K562 (cell line): Measurements from ENCODE around the gene YIPF2. TPM values are rescaled to one million over a fixed set of nuclear protein-coding genes. Genes with fewer than 3 reads are reported as not detected.

Source experiments
- CEBPG ChIP-seq, 3 experiments: fragments of 200-800 bp in 1 of 3; sonication (Bioruptor generic) in 1 of 3; sonication (generic) in 1 of 3; formaldehyde crosslinking in 1 of 3; IDR thresholded peaks in 2 of 3; conservative IDR thresholded peaks in 1 of 3; 2 replicates each; pipeline versions ENCODE4 v1.6.1 to v1.8.0; 2016 to 2022; ENCODE audit warnings: missing compliant biosample characterization in 2 of 3, missing genetic modification characterization in 2 of 3, mild to moderate bottlenecking in 1 of 3, missing genetic modification reagents in 1 of 3
- CXXC5 ChIP-seq: fragments of 250-450 bp; sonication (Bioruptor Pico); IDR thresholded peaks from 2 replicates; pipeline ENCODE4 v1.8.0; 2022; ENCODE audit warnings: inconsistent platforms, mild to moderate bottlenecking, moderate library complexity
- ELF1 ChIP-seq: fragments of 200-800 bp; sonication (Bioruptor generic); IDR thresholded peaks from 2 replicates; pipeline ENCODE4 v1.6.1; 2016; ENCODE audit warnings: missing genetic modification characterization, missing compliant biosample characterization
- EP400 ChIP-seq: fragments of 450-650 bp; IDR thresholded peaks from 2 replicates; pipeline ENCODE4 v1.6.1; 2017; ENCODE audit warnings: antibody characterized with exemption, mild to moderate bottlenecking, moderate library complexity
- ESRRA ChIP-seq: fragments of 450-650 bp; IDR thresholded peaks from 2 replicates; pipeline ENCODE4 v1.6.1; 2014; ENCODE audit warnings: low read depth, mild to moderate bottlenecking, moderate library complexity, borderline replicate concordance
- ETS2 ChIP-seq: IDR thresholded peaks from 2 replicates; pipeline ENCODE4 v1.6.1; 2016; ENCODE audit warnings: borderline replicate concordance, missing genetic modification characterization, mild to moderate bottlenecking, moderate library complexity, missing compliant biosample characterization; ENCODE audit not compliant: poor library complexity, severe bottlenecking
- FOS ChIP-seq: IDR thresholded peaks from 3 replicates; pipeline ENCODE4 v1.6.1; 2011; ENCODE audit not compliant: insufficient read length; ENCODE audit errors: extremely low read depth
- GABPA ChIP-seq: fragments of 200-800 bp; sonication (Bioruptor generic); conservative IDR thresholded peaks from 2 replicates; pipeline ENCODE4 v1.6.1; 2016; ENCODE audit warnings: low read depth, missing genetic modification characterization, missing compliant biosample characterization
- HDAC1 ChIP-seq, 2 experiments: fragments of 450-650 bp; IDR thresholded peaks; 2 replicates each; pipeline ENCODE4 v1.6.1; 2016 to 2017; ENCODE audit warnings: inconsistent platforms in 1 of 2, mild to moderate bottlenecking in 1 of 2, moderate library complexity in 1 of 2
- PHF20 ChIP-seq: fragments of 450-650 bp; IDR thresholded peaks from 2 replicates; pipeline ENCODE4 v1.6.1; 2018; ENCODE audit not compliant: partially characterized antibody
- PHF8 ChIP-seq: fragments of 200-600 bp; sonication (generic); IDR thresholded peaks from 2 replicates; pipeline ENCODE4 v1.6.1; 2012; ENCODE audit warnings: mixed run types, mild to moderate bottlenecking, inconsistent platforms, low read length, moderate library complexity, borderline replicate concordance
- RBM22 ChIP-seq: fragments of 200-400 bp; formaldehyde crosslinking; IDR thresholded peaks from 2 replicates; pipeline ENCODE4 v1.6.1; 2018; ENCODE audit warnings: low read length, low read depth; ENCODE audit not compliant: poor library complexity, severe bottlenecking
- SMAD4 ChIP-seq: fragments of 250-450 bp; sonication (Bioruptor Pico); conservative IDR thresholded peaks from 2 replicates; pipeline ENCODE4 v1.8.0; 2021; ENCODE audit warnings: inconsistent platforms, mild to moderate bottlenecking, moderate library complexity
- SMARCC2 ChIP-seq: fragments of 450-650 bp; IDR thresholded peaks from 2 replicates; pipeline ENCODE4 v1.6.1; 2017; ENCODE audit warnings: antibody characterized with exemption, moderate library complexity, mild to moderate bottlenecking, low read depth
- STAT5A ChIP-seq: IDR thresholded peaks from 2 replicates; pipeline ENCODE4 v1.6.1; 2012; ENCODE audit warnings: low read length, inconsistent platforms, borderline replicate concordance
- STAT5B ChIP-seq: fragments of 250-450 bp; sonication (Bioruptor Pico); IDR thresholded peaks from 2 replicates; pipeline ENCODE4 v1.8.0; 2021; ENCODE audit warnings: mild to moderate bottlenecking, inconsistent platforms
- TBP ChIP-seq: optimal IDR thresholded peaks from 2 replicates; pipeline ENCODE3; 2011; ENCODE audit warnings: low read depth, low read length, improper control_type of control experiment
- ZBTB9 ChIP-seq: fragments of 450-650 bp; formaldehyde crosslinking; IDR thresholded peaks from 2 replicates; pipeline ENCODE4 v1.4.0; 2020; ENCODE audit warnings: mild to moderate bottlenecking, moderate library complexity
- ZC3H4 ChIP-seq: sonication (generic); formaldehyde crosslinking; IDR thresholded peaks from 2 replicates; pipeline ENCODE4 v1.9.0; 2021; ENCODE audit warnings: missing genetic modification reagents, borderline replicate concordance
- ZNF12 ChIP-seq: sonication (generic); formaldehyde crosslinking; IDR thresholded peaks from 2 replicates; pipeline ENCODE4 v1.4.0; 2020; ENCODE audit warnings: mild to moderate bottlenecking, missing genetic modification reagents
- ZNF41 ChIP-seq: fragments of 250-450 bp; sonication (Bioruptor Pico); conservative IDR thresholded peaks from 2 replicates; pipeline ENCODE4 v1.4.0; 2020; ENCODE audit warnings: mild to moderate bottlenecking
- ZNF431 ChIP-seq: sonication (generic); formaldehyde crosslinking; IDR thresholded peaks from 2 replicates; pipeline ENCODE4 v1.8.0; 2022; ENCODE audit warnings: mild to moderate bottlenecking, missing genetic modification reagents
- ZNF561 ChIP-seq: fragments of 450-650 bp; formaldehyde crosslinking; conservative IDR thresholded peaks from 2 replicates; pipeline ENCODE4 v1.4.0; 2020; ENCODE audit warnings: mild to moderate bottlenecking, moderate library complexity
- ZNF57 ChIP-seq: fragments of 450-650 bp; formaldehyde crosslinking; IDR thresholded peaks from 2 replicates; pipeline ENCODE4 v1.4.0; 2020; ENCODE audit warnings: mild to moderate bottlenecking, moderate library complexity
- ZNF583 ChIP-seq: fragments of 250-450 bp; sonication (Bioruptor Pico); IDR thresholded peaks from 2 replicates; pipeline ENCODE4 v1.4.0; 2020
- ZNF584 ChIP-seq: fragments of 200-800 bp; sonication (Bioruptor generic); IDR thresholded peaks from 2 replicates; pipeline ENCODE4 v1.6.1; 2016; ENCODE audit warnings: low read depth, mild to moderate bottlenecking, missing genetic modification characterization, missing compliant biosample characterization
- ZNF764 ChIP-seq: fragments of 250-450 bp; sonication (Bioruptor Pico); IDR thresholded peaks from 2 replicates; pipeline ENCODE4 v1.4.0; 2020; ENCODE audit warnings: low read depth, mild to moderate bottlenecking, moderate library complexity
- polyA plus RNA-seq, 8 experiments: library from polyadenylated mRNA; depleted of rRNA in 4 of 8; stranded (reverse) in 5 of 8; unstranded in 3 of 8; fragments of >200 nt; fragmentation: Nextera tagmentation in 2 of 8; fragmentation: Illumina TruSeq in 1 of 8; extraction: Ambion mirVana in 2 of 8; extraction: Trizol in 1 of 8; gene quantifications; 2 replicates each; pipeline versions ENCODE4 v1.2.1 to v1.2.3, GENCODE V29; 2011 to 2014; ENCODE audit warnings: inconsistent platforms in 1 of 8, missing spikeins in 1 of 8
- total RNA-seq, 7 experiments: library from RNA; depleted of rRNA in 6 of 7; stranded (reverse); fragments of >200 nt in 6 of 7; fragmentation: Illumina TruSeq in 2 of 7; extraction: Trizol in 2 of 7; gene quantifications; 2 replicates each; pipeline versions ENCODE4 v1.2.1 to v1.2.3, GENCODE V29; 2011 to 2021; ENCODE audit warnings: low replicate concordance in 1 of 7
- TF ChIP-seq, protein P1 (sequence below): fragments of 250-450 bp; sonication (Bioruptor Pico); IDR thresholded peaks from 2 replicates; pipeline ENCODE4 v1.5.0; 2021

The YIPF2 gene
- total and polyA plus RNA-seq, 9 of the 15 experiments (the other 6 are each of a cell fraction or from before 2014, with no cell fraction given), result 1.3 to 65.2 (median 31.6) TPM

DNA sequence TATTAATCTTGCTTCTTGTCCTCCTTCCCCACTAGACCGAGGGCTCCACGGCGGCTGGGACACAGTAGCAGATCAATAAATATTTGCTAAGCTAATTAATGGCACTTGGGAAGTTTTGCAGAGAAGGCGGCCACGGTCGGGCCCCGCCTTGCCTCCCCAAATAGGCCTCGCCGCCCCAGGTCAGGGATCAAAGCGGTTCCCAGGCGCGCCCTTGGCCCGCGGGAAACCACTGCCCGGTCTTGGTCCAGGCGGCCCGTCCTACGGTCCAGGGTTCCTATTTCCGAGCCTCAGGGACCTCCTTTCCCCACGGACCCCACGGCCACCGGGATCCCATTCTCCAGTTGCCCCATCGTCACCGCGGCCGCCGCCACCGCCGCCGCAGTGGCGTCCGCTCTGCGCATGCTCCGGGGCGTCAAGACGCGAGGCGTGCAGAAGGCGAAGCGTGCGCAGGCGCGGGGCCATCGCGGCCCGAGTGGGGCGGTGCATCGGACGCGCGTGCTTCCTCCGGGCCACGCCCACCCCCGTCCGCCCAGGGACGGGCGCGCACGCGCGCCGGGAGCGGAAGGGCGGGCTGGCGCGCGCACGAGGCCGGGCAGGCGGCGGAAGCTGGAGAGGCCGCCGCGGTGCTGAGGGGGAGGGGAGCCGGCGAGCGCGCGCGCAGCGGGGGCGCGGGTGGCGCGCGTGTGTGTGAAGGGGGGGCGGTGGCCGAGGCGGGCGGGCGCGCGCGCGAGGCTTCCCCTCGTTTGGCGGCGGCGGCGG lies 32.1 kb upstream of the YIPF2 start, which contains the start of gene SMARCA4 (continued):
- TF ChIP-seq EP400 (peak; percentile 76), STAT5A (no peak), ZNF12 (CRISPR knock-in tag) (peak; percentile 62; the same call in 1 of the 2 replicates), ZNF584 (CRISPR knock-in tag) (peak; percentile 98), PHF20 (peak; percentile 90), CEBPG (CRISPR knock-in tag; IDR thresholded peaks at IDR 0.05) (peak; percentile 50; the same call in 1 of the 2 replicates), CEBPG (tag; conservative IDR thresholded peaks at IDR 0.05 in 1 of 2, IDR thresholded peaks at IDR 0.05 in 1 of 2) (peak in 1 of 2 experiments; percentile 57; a peak in 1 of 4 replicates), CXXC5 (CRISPR knock-in tag) (peak; percentile 92), GABPA (tag) (peak; percentile 92), STAT5B (CRISPR knock-in tag) (no peak), ZBTB9 (CRISPR knock-in tag) (no peak), ZNF764 (CRISPR knock-in tag) (no peak), ELF1 (peak; percentile 73; the same call in 1 of the 2 replicates), FOS (no peak), SMARCC2 (peak; percentile 19; the same call in 1 of the 2 replicates), SMAD4 (CRISPR knock-in tag) (peak; percentile 89), ESRRA (peak; percentile 39; the same call in 1 of the 2 replicates), ZNF57 (CRISPR knock-in tag) (no peak), ZNF561 (CRISPR knock-in tag) (no peak), ZC3H4 (CRISPR knock-in tag) (no peak), HDAC1 (IDR thresholded peaks at IDR 0.05) (peak in 1 of 2 experiments; percentile 54; a peak in 1 of 4 replicates), TBP (peak; percentile 68), ETS2 (tag) (no peak), ZNF41 (no peak; the same call in 1 of the 2 replicates), ZNF431 (CRISPR knock-in tag) (no peak; the same call in 1 of the 2 replicates), PHF8 (peak; percentile 89), RBM22 (no peak), ZNF583 (CRISPR knock-in tag) (0 out of 2 replicates have a peak, but pooled peaks have one; percentile 55)
- TF ChIP-seq, protein P1, sequence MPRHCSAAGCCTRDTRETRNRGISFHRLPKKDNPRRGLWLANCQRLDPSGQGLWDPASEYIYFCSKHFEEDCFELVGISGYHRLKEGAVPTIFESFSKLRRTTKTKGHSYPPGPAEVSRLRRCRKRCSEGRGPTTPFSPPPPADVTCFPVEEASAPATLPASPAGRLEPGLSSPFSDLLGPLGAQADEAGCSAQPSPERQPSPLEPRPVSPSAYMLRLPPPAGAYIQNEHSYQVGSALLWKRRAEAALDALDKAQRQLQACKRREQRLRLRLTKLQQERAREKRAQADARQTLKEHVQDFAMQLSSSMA (CRISPR knock-in tag), result peak; percentile 77; the same call in 1 of the 2 replicates
